ENCODE data around the gene SERGEF.

Gene SERGEF

GRCh38 chr11:17812865-17813187 is 200.0 kb downstream of the SERGEF start:
- H3K36me3 Mint-ChIP-seq, result no peaks in the 10 kb centered on the region
- ATAC-seq, result no peak
- H3K27ac Mint-ChIP-seq, result no peak overlapping the region
- DNase-seq (ENCODE audit: low spot score in 2 of 2), result no peak
- H3K4me1 Mint-ChIP-seq, result no peaks in the 10 kb centered on the region
- H3K9me3 Mint-ChIP-seq, result peaks cover 2% of the 10 kb centered on the region
- no peak overlapping the region for H3K4me3 Mint-ChIP-seq

DNA sequence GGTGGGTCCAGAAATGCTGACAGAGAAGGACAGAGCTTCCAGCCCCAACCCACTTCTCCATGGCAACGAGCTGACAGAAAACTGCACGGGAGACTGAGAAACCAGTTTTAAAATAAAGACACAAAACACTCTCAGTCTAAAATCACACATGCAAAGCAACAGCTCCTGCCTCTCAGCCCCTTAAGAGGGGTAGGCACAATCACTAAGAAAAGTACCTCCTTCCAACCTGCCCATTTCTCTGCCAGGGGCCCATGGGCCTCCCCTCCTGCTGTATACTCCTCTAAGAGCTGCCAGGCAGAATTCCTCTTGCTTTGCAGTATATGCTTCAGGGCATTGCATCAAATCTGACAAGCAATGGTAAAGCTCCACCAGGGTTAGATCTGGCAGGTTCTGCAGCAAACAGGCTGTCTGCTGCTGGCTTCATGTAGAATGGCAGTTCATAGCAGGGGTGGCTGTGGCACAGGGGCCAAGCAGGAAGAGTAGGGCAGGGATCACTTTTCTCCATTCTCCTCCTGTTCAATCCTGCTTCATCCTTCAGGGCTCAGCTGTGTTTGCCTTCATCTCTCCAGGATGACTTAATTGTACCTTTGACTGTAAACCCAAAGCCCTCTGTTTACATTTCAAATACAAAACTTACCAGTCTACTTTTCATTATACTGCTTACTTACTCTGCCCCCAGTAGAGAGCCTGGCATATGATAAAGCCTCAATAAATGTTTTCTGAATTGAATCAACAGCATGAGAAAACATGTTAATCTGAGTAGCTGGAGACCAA is 200.6 kb downstream of the SERGEF start:
- H3K4me1 Mint-ChIP-seq, result no peaks in the 10 kb centered on the region
- ATAC-seq, result no peak
- H3K27ac Mint-ChIP-seq, result no peak overlapping the region
- H3K36me3 Mint-ChIP-seq, result no peaks in the 10 kb centered on the region
- no peak overlapping the region for H3K4me3 Mint-ChIP-seq
- no peak for DNase-seq (ENCODE audit: low spot score in 2 of 2)
- H3K9me3 Mint-ChIP-seq, result peaks cover 2% of the 10 kb centered on the region

GRCh38 chr11:17811352-17811751 is 201.5 kb downstream of the SERGEF start:
- Mint-ChIP-seq H3K27ac (no peak overlapping the region), H3K9me3 (peaks cover 2% of the 10 kb centered on the region), H3K36me3 (no peaks in the 10 kb centered on the region), H3K4me3 (no peak overlapping the region), H3K4me1 (no peaks in the 10 kb centered on the region)
- no peak for ATAC-seq
- no peak for DNase-seq (ENCODE audit: low spot score in 2 of 2)

DNA sequence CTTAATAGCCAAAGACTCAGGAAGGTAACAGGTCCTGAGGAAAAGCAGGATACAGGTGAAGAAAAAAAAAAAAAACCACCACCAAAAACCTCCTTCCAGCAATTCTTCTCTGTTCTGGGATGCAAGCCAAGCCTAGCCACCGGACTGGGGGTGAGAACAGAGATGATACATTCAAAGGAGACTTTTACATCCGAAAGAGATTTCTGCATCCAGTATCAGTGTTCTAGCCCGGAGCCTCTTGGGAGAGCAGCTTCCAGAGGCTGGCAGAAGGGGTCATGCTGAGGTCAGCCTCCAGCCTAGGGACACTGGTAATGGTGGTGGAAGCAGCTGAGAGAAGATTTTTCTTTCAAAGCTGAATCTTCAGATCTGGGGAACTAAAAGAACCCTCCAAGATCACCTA is 202.1 kb downstream of the SERGEF start:
- peaks cover 2% of the 10 kb centered on the region for H3K9me3 Mint-ChIP-seq
- DNase-seq (ENCODE audit: low spot score in 2 of 2), result no peak
- H3K27ac Mint-ChIP-seq, result no peak overlapping the region
- H3K4me1 Mint-ChIP-seq, result no peaks in the 10 kb centered on the region
- H3K36me3 Mint-ChIP-seq, result no peaks in the 10 kb centered on the region
- H3K4me3 Mint-ChIP-seq, result no peak overlapping the region
- ATAC-seq, result no peak

GRCh38 chr11:17810041-17810440 is 202.8 kb downstream of the SERGEF start:
- Mint-ChIP-seq H3K27ac (no peak overlapping the region), H3K4me1 (no peaks in the 10 kb centered on the region), H3K36me3 (no peaks in the 10 kb centered on the region), H3K4me3 (no peak overlapping the region), H3K9me3 (peaks cover 2% of the 10 kb centered on the region)
- ATAC-seq, result no peak
- no peak for DNase-seq (ENCODE audit: low spot score in 2 of 2)

DNA sequence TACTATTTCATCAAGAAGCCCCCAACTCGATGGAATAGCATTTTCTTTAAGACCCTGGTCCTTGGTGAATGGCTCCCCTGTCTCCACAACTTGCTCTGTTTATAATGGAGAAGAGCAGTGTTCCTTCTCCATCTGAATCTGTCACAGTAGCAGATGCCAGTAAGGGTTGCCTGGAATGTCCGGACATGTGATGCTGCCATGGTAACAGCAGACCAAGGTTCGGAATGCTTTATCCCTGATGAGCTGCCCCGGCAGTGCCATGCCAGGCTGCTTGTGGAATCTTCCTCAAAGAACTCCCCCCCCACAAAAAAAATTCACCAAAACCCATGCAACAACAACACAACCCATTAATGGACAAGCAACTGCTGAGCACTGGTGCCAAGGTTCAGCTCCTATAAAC is 205.8 kb downstream of the SERGEF start:
- H3K27ac Mint-ChIP-seq, result no peak overlapping the region
- peaks cover 2% of the 10 kb centered on the region for H3K9me3 Mint-ChIP-seq
- no peaks in the 10 kb centered on the region for H3K4me1 Mint-ChIP-seq
- H3K4me3 Mint-ChIP-seq, result no peak overlapping the region
- ATAC-seq (no peak), DNase-seq (ENCODE audit: low spot score in 2 of 2) (no peak)
- no peaks in the 10 kb centered on the region for H3K36me3 Mint-ChIP-seq

GRCh38 chr11:17805873-17806272 is 207.0 kb downstream of the SERGEF start:
- Mint-ChIP-seq H3K27ac (no peak overlapping the region), H3K36me3 (no peaks in the 10 kb centered on the region)
- ATAC-seq, result no peak

DNA sequence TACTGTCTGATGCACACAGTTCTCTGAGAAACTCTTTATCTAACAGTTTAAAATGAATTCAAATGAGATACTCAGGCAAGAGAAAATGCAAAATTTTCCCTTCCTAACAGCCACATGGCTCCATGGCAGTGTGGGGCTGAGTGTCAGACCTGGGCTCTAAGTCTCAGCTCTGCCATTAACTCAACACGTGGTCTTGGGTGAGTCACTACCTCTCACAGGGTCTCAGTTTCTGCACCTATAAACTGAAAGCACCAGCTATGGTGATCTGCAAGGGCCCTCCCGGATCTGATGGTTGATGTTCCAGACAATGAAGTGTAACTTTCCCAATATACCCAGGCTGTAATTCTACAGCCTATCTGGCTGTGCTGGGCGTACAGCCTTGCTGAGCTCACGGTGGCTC is 207.8 kb downstream of the SERGEF start:
- ATAC-seq, result peak; percentile 51

More at GRCh38 chr11:17805873-17806272, 207.0 kb downstream of the SERGEF start:
- H3K9me3 Mint-ChIP-seq, result peaks cover 2% of the 10 kb centered on the region
- no peaks in the 10 kb centered on the region for H3K4me1 Mint-ChIP-seq
- DNase-seq (ENCODE audit: low spot score in 2 of 2), result no peak
- no peak overlapping the region for H3K4me3 Mint-ChIP-seq

DNA sequence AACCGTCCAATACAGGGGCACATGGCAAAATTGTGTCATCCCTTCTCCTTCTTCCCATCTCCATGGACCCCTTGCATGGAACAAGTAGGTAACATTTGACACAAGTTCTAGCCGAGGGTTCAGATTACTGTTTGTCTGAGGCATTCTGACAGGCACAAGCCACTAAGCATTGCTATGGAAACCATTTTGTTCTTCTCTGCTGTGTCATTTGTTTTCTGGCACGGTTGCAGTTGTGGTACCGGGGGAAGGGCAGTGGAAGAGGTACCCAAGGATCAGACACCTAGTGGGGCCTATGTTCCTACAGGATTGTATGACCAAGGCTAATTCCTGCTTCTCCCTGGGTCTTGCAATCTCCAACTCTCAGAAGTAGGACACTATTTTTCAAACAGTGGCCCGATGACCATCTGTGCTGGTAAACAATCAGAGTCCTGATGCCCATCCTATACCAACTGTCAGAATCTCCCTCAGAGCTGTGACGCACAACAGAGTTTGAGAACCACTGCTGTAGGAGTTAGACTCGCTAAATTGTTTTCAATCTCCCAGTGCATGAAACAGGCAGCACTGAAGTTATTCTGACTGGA is 209.0 kb downstream of the SERGEF start:
- H3K4me1 Mint-ChIP-seq, result no peaks in the 10 kb centered on the region
- no peak for DNase-seq (ENCODE audit: low spot score in 2 of 2)
- H3K27ac Mint-ChIP-seq, result no peak overlapping the region
- ATAC-seq, result no peak
- no peak overlapping the region for H3K4me3 Mint-ChIP-seq
- H3K36me3 Mint-ChIP-seq, result no peaks in the 10 kb centered on the region
- H3K9me3 Mint-ChIP-seq, result peaks cover under 1% of the 10 kb centered on the region

More for the DNA sequence above, 207.8 kb downstream of the SERGEF start:
- Mint-ChIP-seq H3K4me3 (no peak overlapping the region), H3K4me1 (no peaks in the 10 kb centered on the region), H3K36me3 (no peaks in the 10 kb centered on the region), H3K27ac (no peak overlapping the region), H3K9me3 (peaks cover 2% of the 10 kb centered on the region)
- DNase-seq (ENCODE audit: low spot score in 2 of 2), result no peak

DNA sequence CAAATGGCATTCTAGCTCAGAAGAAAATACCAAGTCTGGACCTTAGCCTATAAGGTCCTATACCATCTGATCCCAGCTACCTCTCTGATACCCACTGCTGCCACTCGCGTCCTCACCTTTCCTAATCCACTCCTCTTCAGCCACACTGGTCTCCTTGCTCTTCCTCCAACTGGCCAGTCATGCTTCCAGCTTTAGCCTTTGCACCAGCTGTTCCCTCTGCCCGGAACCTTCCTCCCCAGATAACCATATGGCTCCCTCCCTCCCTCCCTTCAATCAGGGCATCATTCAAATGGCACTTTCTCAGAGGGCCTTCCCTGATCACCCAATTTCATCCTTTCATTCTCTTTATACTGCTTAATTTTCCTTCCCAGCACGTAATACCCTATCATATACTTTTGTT is 210.4 kb downstream of the SERGEF start:
- H3K36me3 Mint-ChIP-seq, result no peaks in the 10 kb centered on the region
- no peak overlapping the region for H3K4me3 Mint-ChIP-seq
- H3K9me3 Mint-ChIP-seq, result no peaks in the 10 kb centered on the region
- H3K27ac Mint-ChIP-seq, result no peak overlapping the region
- no peak for ATAC-seq
- DNase-seq (ENCODE audit: low spot score in 2 of 2), result no peak
- H3K4me1 Mint-ChIP-seq, result no peaks in the 10 kb centered on the region

GRCh38 chr11:17801166-17801565 is 211.7 kb downstream of the SERGEF start:
- no peaks in the 10 kb centered on the region for H3K9me3 Mint-ChIP-seq
- no peak overlapping the region for H3K4me3 Mint-ChIP-seq
- no peak for ATAC-seq
- no peaks in the 10 kb centered on the region for H3K4me1 Mint-ChIP-seq
- no peaks in the 10 kb centered on the region for H3K36me3 Mint-ChIP-seq
- no peak overlapping the region for H3K27ac Mint-ChIP-seq
- DNase-seq (ENCODE audit: low spot score in 2 of 2), result no peak

DNA sequence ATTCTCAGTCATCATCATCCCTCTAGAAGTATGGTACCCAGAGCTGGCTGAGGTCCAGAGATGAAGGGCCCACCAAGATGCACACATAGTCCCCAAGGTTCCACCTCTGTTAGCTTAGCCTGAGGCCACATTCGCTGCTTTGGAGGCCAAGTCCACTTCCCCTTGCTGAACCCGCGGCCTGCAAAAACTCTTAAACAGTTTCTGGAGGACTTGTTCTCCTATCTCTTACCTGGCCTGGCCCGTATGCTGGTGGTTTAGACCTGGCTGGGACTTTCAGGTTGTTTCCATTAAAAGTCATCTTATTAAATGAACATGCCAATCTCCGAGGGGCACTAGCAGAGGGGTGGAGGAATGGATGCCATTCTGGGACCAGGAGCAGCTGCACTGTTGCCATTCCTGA is 213.7 kb downstream of the SERGEF start:
- no peaks in the 10 kb centered on the region for H3K9me3 Mint-ChIP-seq
- ATAC-seq (no peak), DNase-seq (ENCODE audit: low spot score in 2 of 2) (no peak)
- no peak overlapping the region for H3K4me3 Mint-ChIP-seq
- no peaks in the 10 kb centered on the region for H3K36me3 Mint-ChIP-seq
- no peaks in the 10 kb centered on the region for H3K4me1 Mint-ChIP-seq
- H3K27ac Mint-ChIP-seq, result no peak overlapping the region

GRCh38 chr11:17798716-17799115 is 214.1 kb downstream of the SERGEF start:
- no peak overlapping the region for H3K27ac Mint-ChIP-seq
- ATAC-seq (no peak), DNase-seq (ENCODE audit: low spot score in 2 of 2) (no peak)
- H3K4me1 Mint-ChIP-seq, result no peaks in the 10 kb centered on the region
- no peaks in the 10 kb centered on the region for H3K36me3 Mint-ChIP-seq
- H3K9me3 Mint-ChIP-seq, result no peaks in the 10 kb centered on the region
- no peak overlapping the region for H3K4me3 Mint-ChIP-seq

- Mint-ChIP-seq H3K36me3 (no peaks in the 10 kb centered on the region), H3K4me3 (no peak overlapping the region), H3K9me3 (no peaks in the 10 kb centered on the region), H3K4me1 (no peaks in the 10 kb centered on the region), H3K27ac (no peak overlapping the region)
- no peak for DNase-seq (ENCODE audit: low spot score in 2 of 2)
- ATAC-seq, result no peak
Measured at GRCh38 chr11:17798253-17798652, 214.6 kb downstream of the SERGEF start.

GRCh38 chr11:17796154-17796553 is 216.7 kb downstream of the SERGEF start:
- Mint-ChIP-seq H3K36me3 (no peaks in the 10 kb centered on the region), H3K27ac (no peak overlapping the region), H3K4me3 (no peak overlapping the region), H3K4me1 (no peaks in the 10 kb centered on the region), H3K9me3 (no peaks in the 10 kb centered on the region)
- ATAC-seq (no peak), DNase-seq (ENCODE audit: low spot score in 2 of 2) (no peak)

- Mint-ChIP-seq H3K9me3 (no peaks in the 10 kb centered on the region), H3K27ac (no peak overlapping the region), H3K4me3 (no peak overlapping the region), H3K4me1 (no peaks in the 10 kb centered on the region), H3K36me3 (no peaks in the 10 kb centered on the region)
- DNase-seq (ENCODE audit: low spot score in 2 of 2), result no peak
- ATAC-seq, result no peak
Measured at GRCh38 chr11:17794981-17795380, 217.9 kb downstream of the SERGEF start.
